Mucosa of descending colon (tissue), 3 donors: ENCODE measurements around the gene STAT5A. TPM values are rescaled to one million over a fixed set of nuclear protein-coding genes. Genes with fewer than 3 reads are reported as not detected.
A peak's percentile ranks its signal among the peaks of the same experiment; 100 is the strongest.

ENCODE experiments used
- ATAC-seq: fragments of 200-7000 bp; cut with Tn5 transposase; one replicate; pipeline ENCODE4 v1.9.1; 2020; ENCODE audit warnings: mild to moderate bottlenecking, moderate library complexity
- DNase-seq, 3 donors: peaks; one replicate each; pipeline ENCODE4 v3.0.0-alpha.2; 2020
- H3K36me3 ChIP-seq: fragments of 200-600 bp; one replicate; pipeline ENCODE4 v1.8.0; 2021; ENCODE audit warnings: low read depth, mild to moderate bottlenecking
- H3K4me1 ChIP-seq: fragments of 200-600 bp; one replicate; pipeline ENCODE4 v1.8.0; 2021; ENCODE audit warnings: low read depth, mild to moderate bottlenecking
- H3K4me3 ChIP-seq: fragments of 200-600 bp; one replicate; pipeline ENCODE4 v1.8.0; 2021; ENCODE audit warnings: mild to moderate bottlenecking
- H3K9me3 ChIP-seq: fragments of 200-600 bp; one replicate; pipeline ENCODE4 v1.8.0; 2021; ENCODE audit warnings: mild to moderate bottlenecking
- CTCF ChIP-seq: fragments of 200-600 bp; IDR thresholded peaks from one replicate; pipeline ENCODE4 v1.8.0; 2022; ENCODE audit warnings: antibody characterized with exemption, mild to moderate bottlenecking
- intact Hi-C, 2 donors: fragments of 100-400 bp; cut with DNase I in 1 of 2; cut with micrococcal nuclease in 1 of 2; formaldehyde crosslinking; loops; one replicate each; pipeline versions ENCODE4 v1.11.0 to v1.11.1; 2022; cut with DNase I, micrococcal nuclease
- total RNA-seq, 3 donors: library from RNA; stranded (reverse); fragmentation: NEBNext Ultra II Directional in 2 of 3; extraction: Animal tissue kit (Norgen Biotek cat#: 25700) in 2 of 3; gene quantifications; one replicate each; pipeline versions ENCODE4 v1.2.1 to v1.2.4, GENCODE V29; 2021 to 2023
- donor health status: DM: no; HTN: no; CAD: no; lungs with moderate emphysema.
- donor health status: DM: no; HTN: no; CAD: no.
- donor health status: DM: no; HTN: yes; CAD: no.

STAT5A gene
- total RNA-seq, 3 donors from 2014 or later: 26.4 to 53.7 (median 29.7) TPM

- H3K4me1 ChIP-seq: no peaks in the 10 kb centered on the region
- no peak overlapping the region for H3K4me3 ChIP-seq
- ATAC-seq: no peak
- TF ChIP-seq CTCF: no peak
- intact Hi-C loops: no loop called here
- no peaks in the 10 kb centered on the region for H3K9me3 ChIP-seq
- H3K36me3 ChIP-seq: no peaks in the 10 kb centered on the region
- no peak for DNase-seq
These were observed 41.8 kb upstream of the STAT5A start for GRCh38 chr17:42246515-42246914.

- H3K36me3 ChIP-seq: no peaks in the 10 kb centered on the region
- no peak for DNase-seq
- H3K4me3 ChIP-seq: no peak overlapping the region
- H3K9me3 ChIP-seq: no peaks in the 10 kb centered on the region
- no peaks in the 10 kb centered on the region for H3K4me1 ChIP-seq
- no peak for TF ChIP-seq CTCF
- intact Hi-C loops: no loop called here
- no peak for ATAC-seq
These were observed 40.6 kb upstream of the STAT5A start for GRCh38 chr17:42247734-42248133.

GRCh38 chr17:42248351-42249179 is 39.7 kb upstream of the STAT5A start:
- peak; percentile 92 for ATAC-seq
- peak in 2 of 3 donors; percentile 62 to 76 for DNase-seq
- intact Hi-C loops: no loop called here
- no peaks in the 10 kb centered on the region for H3K36me3 ChIP-seq
- H3K9me3 ChIP-seq: no peaks in the 10 kb centered on the region
- no peak for TF ChIP-seq CTCF
- H3K4me1 ChIP-seq: no peaks in the 10 kb centered on the region
- no peak overlapping the region for H3K4me3 ChIP-seq

- no peak for TF ChIP-seq CTCF
- no peak for ATAC-seq
- Histone ChIP-seq H3K36me3 (no peaks in the 10 kb centered on the region), H3K4me1 (no peaks in the 10 kb centered on the region), H3K9me3 (no peaks in the 10 kb centered on the region), H3K4me3 (no peak overlapping the region)
- no peak for DNase-seq
- intact Hi-C loops: no loop called here
These were observed 38.4 kb upstream of the STAT5A start for GRCh38 chr17:42249681-42250446.

GRCh38 chr17:42251115-42251514 is 37.2 kb upstream of the STAT5A start:
- H3K4me3 ChIP-seq: no peak overlapping the region
- TF ChIP-seq CTCF: no peak
- no peaks in the 10 kb centered on the region for H3K9me3 ChIP-seq
- intact Hi-C loops: no loop called here
- no peaks in the 10 kb centered on the region for H3K4me1 ChIP-seq
- ATAC-seq (no peak), DNase-seq (no peak)
- no peaks in the 10 kb centered on the region for H3K36me3 ChIP-seq
